HS-5 (cell line): ENCODE data around the gene GPR22.

ENCODE experiments used
- DNase-seq: peaks from one replicate; pipeline ENCODE4 v3.0.0-alpha.2; 2012; ENCODE audit warnings: low read depth

GPR22 gene

GRCh38 chr7:107480932-107481331, 11.1 kb downstream of the GPR22 start:
- DNase-seq: no peak

- DNase-seq: no peak
These were observed 12.7 kb downstream of the GPR22 start for GRCh38 chr7:107482571-107482970.

DNA sequence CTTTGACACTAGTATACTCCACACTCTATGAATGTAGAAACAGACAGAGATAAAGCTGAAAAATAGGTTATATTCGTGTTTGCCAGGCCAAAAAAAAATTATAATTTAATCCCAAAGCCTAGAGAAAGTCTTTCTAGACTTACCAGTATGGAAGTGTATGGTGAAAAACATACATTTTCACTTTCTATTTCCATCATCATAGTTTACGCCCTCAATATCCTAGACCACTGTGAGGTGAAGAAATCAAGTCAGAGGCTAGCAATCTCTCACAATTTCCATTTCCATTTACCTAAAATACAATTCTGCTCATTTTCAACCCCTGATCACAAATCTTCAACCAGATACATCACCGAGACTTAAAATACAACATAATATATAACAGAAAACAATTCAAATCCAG, 16.2 kb downstream of the GPR22 start:
- no peak for DNase-seq

DNA sequence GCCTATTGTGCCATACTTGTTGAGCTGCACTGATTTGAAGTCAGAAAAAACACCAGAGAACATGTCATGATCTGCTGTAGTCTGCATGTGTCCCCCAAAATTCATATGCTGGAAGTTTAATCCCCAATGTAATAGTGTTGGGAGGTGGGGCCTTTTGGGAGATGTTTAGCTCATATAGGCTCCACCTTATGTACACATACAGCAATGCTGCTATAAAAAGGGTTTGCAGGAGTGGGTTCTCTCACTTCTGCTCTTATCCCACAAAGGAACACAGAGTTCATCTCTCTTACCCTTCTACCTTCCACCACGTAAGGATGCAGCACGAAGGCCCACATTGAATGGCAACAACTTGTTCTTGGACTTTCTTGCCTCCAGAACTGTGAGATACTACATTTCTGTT, 23.0 kb downstream of the GPR22 start:
- no peak for DNase-seq

- DNase-seq: no peak
These were observed 24.5 kb downstream of the GPR22 start for GRCh38 chr7:107494315-107494751.

- no peak for DNase-seq
These were observed 25.0 kb downstream of the GPR22 start for GRCh38 chr7:107494884-107495283.

- DNase-seq: no peak
These were observed 25.7 kb downstream of the GPR22 start for GRCh38 chr7:107495516-107495915.

DNA sequence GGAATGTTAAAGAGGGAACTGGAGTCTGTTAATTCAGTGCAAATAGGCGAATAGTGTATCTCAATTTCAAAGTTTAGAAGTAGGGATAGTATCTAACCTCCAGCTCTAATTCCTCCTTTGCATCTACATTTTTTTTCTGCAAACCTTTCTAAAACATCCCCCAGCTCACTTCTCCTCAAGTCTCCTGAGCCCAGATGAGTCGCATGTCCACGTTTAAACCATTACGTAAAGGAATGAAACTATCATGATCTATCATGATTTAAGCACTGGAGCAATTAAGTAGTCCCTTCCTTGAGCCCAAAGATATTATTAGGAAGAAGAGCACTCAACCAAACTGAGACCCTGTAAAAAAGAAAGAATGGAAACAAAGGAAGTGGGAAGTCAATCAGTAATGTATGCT, 29.9 kb downstream of the GPR22 start:
- no peak for DNase-seq

DNA sequence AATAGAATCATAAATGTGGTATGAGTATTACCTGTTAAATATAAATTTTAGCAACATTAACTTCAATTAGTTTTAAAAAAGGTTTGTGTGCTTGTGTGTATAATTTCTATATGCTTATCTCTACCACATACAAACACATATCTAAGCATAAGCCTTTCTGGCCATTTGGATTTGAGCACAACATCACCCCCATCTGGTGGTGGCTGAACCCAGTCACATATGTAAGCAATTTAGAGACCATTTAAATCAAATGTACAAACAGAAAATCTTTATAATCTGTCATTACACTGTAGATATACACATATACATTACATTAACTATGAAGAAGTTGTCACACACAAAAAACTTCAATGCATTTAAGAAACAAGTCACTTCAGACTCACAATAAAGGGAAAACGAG, 31.7 kb downstream of the GPR22 start:
- no peak for DNase-seq

GRCh38 chr7:107502154-107502553, 32.3 kb downstream of the GPR22 start:
- DNase-seq: no peak

DNA sequence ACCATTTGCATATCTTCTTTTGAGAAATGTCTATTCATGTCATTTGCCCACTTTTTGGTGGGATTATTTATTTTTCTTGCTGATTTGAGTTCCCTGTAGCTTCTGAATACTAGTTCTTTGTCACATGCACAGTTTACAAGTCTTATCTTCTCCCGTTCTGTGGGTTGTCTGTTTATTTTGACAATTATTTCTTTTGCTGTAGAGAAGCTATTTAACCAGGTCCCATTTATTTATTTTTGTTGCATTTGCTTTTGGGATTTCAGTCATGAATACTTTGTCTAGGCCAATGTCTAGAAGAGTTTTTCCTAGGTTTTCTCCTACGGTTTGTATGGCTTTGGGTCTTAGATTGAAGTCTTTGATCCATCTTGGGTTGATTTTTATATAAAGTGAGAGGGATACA, 32.9 kb downstream of the GPR22 start:
- DNase-seq: no peak

GRCh38 chr7:107503687-107504086, 33.8 kb downstream of the GPR22 start:
- DNase-seq: no peak

GRCh38 chr7:107505362-107505761, 35.5 kb downstream of the GPR22 start:
- DNase-seq: no peak

- no peak for DNase-seq
These were observed 36.3 kb downstream of the GPR22 start for GRCh38 chr7:107505997-107506673.

GRCh38 chr7:107506674-107507339, 37.0 kb downstream of the GPR22 start:
- no peak for DNase-seq
